Spleen (tissue), 7 donors: ENCODE results near the gene PSMD1.

Experiments used
- POLR2A ChIP-seq, 3 donors: fragments of 450-650 bp; IDR thresholded peaks; one replicate each; pipeline ENCODE4 v1.5.1; 2017; ENCODE audit warnings: antibody characterized with exemption in 3 of 3, mild to moderate bottlenecking in 1 of 3
- POLR2AphosphoS5 ChIP-seq, 3 donors: sonication (generic); formaldehyde crosslinking; IDR thresholded peaks; one replicate each; pipeline ENCODE4 v1.5.1; 2017; ENCODE audit warnings: antibody characterized with exemption in 3 of 3
- TF ChIP-seq, protein P1 (sequence below), 11 experiments: fragments of 200-600 bp in 7 of 11; fragments of 450-650 bp in 4 of 11; sonication (generic) in 4 of 11; IDR thresholded peaks in 8 of 11; conservative IDR thresholded peaks in 3 of 11; 1 replicate in 7 of 11; 2 replicates in 4 of 11; pipeline versions ENCODE4 v1.4.0 to v1.8.0; 2016 to 2021; ENCODE audit warnings: antibody characterized with exemption in 11 of 11, inconsistent platforms in 4 of 11, mild to moderate bottlenecking in 1 of 11
- donor health status: DM: no; HTN: no; CAD: no; lungs with moderate emphysema.
- donor health status: DM: no; HTN: no; CAD: no.
- donor health status: DM: no; HTN: no; CAD: no.

DNA sequence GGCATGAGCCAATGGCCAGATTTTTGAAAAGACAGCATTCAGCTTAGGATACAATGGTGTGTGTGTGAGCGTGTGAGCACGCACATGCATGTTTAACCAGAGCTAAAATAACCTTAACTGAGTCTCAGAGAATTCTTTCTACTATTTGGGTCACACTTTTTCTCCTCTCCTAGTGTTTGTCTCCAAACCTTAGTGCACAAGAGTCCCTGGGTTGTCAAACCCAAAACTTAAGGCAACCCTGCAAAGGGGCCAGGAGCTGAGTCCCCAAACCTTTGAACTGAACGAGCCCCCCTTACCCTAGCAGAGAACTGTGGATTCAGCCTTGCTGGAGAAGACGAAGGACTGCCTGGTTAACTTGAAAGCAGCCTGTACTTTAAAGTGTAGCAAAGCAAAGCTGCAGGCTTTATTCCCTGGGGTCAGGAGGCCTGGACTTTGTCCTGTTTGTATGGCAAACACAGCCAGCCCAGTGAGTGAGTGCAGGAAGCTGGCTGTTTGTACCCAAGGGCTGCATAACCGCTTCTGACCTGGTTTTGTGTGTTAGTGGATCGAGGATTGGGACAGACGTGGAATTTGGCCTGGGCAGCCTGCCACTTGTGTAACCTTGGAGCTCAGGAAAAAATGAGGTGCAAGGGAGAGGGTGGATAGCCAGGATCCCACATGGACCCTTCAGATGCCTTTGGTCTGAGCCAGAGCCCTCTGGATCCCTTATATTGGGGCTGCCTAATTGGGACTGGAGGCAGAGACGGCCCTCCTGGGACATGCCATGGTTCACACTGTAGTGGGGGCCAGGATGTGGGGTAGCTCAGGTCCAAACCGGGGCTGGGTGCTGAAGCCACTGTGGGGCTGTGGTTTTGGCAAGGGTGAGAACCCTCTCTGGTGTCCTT, 6.4 kb upstream of the PSMD1 start:
- no peak for TF ChIP-seq POLR2A (IDR thresholded peaks at IDR 0.05)
- TF ChIP-seq, protein P1, sequence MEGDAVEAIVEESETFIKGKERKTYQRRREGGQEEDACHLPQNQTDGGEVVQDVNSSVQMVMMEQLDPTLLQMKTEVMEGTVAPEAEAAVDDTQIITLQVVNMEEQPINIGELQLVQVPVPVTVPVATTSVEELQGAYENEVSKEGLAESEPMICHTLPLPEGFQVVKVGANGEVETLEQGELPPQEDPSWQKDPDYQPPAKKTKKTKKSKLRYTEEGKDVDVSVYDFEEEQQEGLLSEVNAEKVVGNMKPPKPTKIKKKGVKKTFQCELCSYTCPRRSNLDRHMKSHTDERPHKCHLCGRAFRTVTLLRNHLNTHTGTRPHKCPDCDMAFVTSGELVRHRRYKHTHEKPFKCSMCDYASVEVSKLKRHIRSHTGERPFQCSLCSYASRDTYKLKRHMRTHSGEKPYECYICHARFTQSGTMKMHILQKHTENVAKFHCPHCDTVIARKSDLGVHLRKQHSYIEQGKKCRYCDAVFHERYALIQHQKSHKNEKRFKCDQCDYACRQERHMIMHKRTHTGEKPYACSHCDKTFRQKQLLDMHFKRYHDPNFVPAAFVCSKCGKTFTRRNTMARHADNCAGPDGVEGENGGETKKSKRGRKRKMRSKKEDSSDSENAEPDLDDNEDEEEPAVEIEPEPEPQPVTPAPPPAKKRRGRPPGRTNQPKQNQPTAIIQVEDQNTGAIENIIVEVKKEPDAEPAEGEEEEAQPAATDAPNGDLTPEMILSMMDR (IDR thresholded peaks at IDR 0.05 in 8 of 11, conservative IDR thresholded peaks at IDR 0.05 in 3 of 11): no peak
- no peak for TF ChIP-seq POLR2AphosphoS5 (IDR thresholded peaks at IDR 0.05)
